Skin of body (tissue), 2 donors: Measurements from ENCODE around the gene UBASH3A. TPM values are rescaled to one million over a fixed set of nuclear protein-coding genes. Genes with fewer than 3 reads are reported as not detected.
"Not testable (repeated sequence)": the region's sequence is repeated elsewhere in the genome, so short reads cannot be mapped to it uniquely, and the experiment has no call there.

Experiments used
- DNase-seq: peaks from one replicate; lab custom pipeline; 2025; lab: John Stamatoyannopoulos, UW
- total RNA-seq: library from RNA; depleted of rRNA; stranded (reverse); fragments of >200 nt; gene quantifications from one replicate; pipeline ENCODE4 v1.2.3, GENCODE V29; 2014

The UBASH3A gene
- total RNA-seq, 1 donor from 2014 or later = 0.20 TPM

DNA sequence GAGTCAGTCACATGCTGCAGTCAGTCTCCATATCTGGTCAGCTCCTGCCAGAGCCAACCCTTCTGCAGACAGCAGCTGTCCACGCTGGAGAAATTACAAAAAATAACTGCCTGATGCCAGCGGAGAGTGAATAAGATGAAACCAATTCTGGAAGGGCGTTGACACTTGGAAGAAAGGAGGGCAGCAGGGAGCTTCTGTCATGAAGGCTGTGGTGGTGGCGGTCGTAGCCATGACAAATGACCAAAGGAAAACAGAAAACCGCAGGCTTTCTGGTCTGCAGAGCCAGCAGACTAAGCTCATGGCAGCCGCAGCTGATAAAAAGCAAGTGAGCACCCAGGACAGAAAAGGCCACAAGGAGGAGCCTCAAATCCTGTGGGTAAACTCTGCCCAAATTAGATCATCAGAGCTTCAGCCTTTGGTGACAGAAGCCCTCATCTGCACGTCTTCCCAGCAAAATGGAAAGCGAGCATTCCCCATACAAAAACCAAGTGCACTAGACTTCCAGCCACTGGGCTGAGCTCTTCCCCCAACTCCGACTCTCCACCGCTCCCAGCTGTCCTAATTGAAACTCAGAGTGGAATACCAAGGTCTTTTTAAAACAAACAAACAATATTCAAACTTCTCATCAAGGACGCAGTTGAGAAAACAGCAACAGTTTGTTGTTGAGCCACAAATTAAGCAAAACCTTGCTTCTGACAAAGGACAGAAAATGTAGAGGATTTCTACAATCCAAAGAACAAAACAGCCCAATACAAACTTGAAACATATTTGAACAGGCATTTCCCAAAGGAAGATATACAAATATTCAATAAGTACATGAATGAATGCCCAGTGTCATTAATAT, 63.7 kb downstream of the UBASH3A start:
- DNase-seq = no peak

DNA sequence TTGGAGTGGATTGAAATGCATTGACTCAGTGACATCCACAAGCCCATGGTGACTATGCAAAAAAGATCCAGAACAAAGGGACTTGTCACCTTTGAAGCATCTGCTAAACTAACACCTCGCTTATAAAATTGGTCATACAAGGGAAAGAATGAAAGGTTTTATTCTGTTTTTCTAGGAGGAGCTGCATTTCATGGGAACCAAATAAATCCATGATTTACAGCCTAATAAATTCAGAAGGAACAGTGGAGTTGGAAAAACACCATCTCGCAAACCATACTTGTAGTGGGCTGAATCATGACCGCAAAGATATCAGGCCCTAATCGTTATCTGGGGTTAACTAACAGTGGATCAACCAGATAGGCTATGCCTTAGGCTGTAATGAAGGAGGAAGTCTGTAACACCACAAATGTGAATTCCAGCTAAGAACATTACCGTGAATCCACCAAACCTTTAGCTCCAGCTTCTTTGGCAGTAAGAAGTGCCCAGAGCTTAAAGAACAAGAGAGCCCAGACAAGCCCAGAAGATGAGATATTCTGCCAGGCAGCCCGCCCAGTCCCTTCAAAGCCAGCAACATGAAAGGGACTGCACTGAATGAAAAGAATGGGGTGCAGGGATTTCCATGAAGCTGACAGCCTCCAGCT, 64.9 kb downstream of the UBASH3A start:
- no peak for DNase-seq

DNA sequence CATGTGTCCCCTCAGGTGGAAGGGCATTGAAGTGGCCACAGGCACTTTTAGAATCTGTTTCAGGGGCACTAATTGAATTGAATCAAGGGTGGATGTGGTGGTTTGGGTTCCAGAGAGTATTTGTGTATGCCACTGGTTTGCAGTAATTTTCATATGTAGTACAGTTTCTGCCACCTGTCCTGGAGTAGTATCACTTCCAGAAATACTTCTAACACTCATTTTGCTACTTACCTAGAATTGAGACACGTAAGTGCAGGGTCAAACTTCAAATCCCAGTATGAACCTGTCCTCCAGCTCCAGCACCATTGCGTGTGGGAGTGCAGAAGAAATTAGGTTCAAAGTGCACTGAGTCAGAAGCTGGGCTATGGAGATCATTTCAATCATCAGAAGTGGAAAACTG, 65.6 kb downstream of the UBASH3A start:
- DNase-seq = no peak

GRCh38 chr21:42469726-42470125, 66.0 kb downstream of the UBASH3A start:
- not testable (repeated sequence) for DNase-seq

- DNase-seq = no peak
Observed at GRCh38 chr21:42471206-42471605, 67.5 kb downstream of the UBASH3A start.

DNA sequence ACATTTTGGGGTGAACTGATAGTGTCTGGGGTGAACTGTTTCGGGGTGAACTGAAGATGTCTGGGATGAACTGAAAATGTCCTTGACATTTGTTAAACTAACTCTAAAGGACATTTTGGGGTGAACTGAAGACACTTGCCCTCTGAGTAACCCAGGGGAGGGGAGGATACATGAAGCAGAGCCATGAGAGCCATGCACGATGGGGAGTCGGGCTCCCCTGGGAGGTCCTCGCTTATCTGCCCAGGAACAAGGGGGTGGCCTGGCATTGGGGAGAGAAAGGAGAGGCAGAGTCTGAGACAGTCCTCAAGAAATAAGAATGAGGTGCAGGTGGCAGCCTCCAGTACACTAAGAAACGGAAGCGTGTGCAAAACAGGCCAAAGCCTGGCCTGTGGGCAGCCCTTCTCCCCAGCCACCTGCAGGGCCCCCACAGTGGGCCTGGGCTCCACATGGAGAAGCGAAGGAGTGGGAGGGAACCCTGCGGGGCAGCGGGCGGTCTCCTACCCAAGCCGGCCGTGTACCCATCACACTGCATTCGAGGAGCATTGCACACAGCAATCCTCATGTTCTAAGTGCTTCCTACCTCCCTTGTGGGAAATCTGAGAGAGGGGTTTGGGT, 68.1 kb downstream of the UBASH3A start:
- no peak for DNase-seq

GRCh38 chr21:42472521-42472920, 68.8 kb downstream of the UBASH3A start:
- no peak for DNase-seq

GRCh38 chr21:42473498-42474042, 69.9 kb downstream of the UBASH3A start:
- DNase-seq = no peak

GRCh38 chr21:42474043-42474831, 70.5 kb downstream of the UBASH3A start:
- no peak for DNase-seq

- DNase-seq = no peak
Observed at GRCh38 chr21:42475036-42475435, 71.3 kb downstream of the UBASH3A start.

DNA sequence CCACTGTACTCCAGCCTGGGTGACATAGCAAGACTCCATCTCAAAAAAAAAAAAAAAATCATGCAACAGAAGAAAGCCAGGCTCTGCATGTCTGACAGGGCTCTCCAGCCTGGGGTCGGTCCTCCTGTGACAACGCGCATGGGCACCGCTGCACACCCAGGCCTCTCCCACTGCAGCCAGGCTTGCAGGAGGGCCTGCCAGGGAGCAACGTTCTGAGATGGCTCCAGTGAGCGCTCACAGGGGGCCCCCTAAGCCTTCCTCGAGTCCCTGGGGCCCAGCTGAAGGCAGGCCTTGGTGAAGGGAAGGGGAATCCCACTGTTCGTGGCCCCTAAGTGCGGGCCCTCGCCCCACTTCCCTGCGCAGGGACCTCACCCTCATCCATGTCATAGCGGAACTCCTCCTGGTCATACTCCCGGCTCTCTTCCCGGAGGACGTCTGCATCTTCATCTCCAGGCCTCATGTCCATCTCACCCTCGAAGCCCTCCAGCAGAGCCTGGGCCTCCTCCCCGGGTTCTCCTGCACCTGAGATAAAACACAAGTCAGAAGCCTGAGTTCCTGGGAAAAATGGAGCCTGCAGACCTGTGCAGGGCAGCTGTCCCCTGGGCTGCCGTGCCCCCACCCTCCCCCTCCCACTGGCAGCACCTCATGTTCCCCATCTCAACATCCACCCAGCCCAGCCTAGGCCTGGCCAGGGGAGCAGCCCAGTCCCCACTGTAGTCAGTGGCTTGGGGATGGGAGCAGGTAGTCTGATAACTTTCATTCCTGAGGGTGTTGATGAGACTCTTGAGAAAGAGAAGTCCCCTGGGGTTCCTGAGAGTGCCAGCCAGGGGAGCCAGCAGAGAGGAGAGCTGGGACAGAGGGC, 72.1 kb downstream of the UBASH3A start:
- no peak for DNase-seq

- DNase-seq = no peak
Observed at GRCh38 chr21:42476388-42477331, 73.0 kb downstream of the UBASH3A start.

DNA sequence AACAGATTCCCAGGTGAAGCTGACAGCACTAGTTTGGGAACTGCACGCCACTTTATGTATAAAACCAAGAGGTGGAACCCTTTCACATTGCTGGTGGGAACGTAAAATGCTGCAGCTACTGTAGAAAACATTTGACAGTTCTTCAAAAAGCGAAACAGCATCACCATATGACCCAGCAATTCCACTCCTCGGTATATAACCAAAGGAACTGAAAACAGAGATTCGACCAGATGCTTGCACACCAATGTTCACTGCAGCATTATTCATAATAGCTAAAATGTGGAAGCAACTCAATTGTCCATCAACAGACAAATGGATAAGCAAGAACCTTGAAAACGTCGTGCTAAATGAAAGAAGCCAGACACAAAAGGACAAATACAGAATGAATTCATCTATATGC, 74.8 kb downstream of the UBASH3A start:
- DNase-seq = no peak

GRCh38 chr21:42479582-42479981, 75.9 kb downstream of the UBASH3A start:
- DNase-seq = no peak

- no peak for DNase-seq
Observed at GRCh38 chr21:42480736-42481135, 77.0 kb downstream of the UBASH3A start.

GRCh38 chr21:42481169-42481568, 77.5 kb downstream of the UBASH3A start:
- no peak for DNase-seq

DNA sequence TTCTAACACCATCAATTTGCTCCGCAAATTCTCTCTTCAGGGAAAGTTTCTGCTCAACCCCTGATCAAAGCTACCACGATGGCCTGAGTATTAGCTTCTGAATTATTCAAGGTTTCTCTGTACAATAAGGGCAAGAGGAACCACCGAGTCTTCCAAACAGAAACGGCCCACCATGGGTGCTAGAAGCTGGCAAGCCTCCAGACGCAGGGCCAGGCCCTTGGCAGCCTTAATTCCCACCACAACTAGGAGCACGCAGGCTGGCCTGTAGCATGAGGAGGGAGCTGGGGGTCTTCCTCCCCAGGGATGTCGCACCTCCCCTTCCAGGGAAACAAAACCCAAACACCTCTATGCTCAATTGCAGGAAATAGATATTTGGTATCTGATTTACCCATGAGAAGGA, 81.3 kb downstream of the UBASH3A start:
- DNase-seq = no peak

- no peak for DNase-seq
Observed at GRCh38 chr21:42486072-42486471, 82.4 kb downstream of the UBASH3A start.

DNA sequence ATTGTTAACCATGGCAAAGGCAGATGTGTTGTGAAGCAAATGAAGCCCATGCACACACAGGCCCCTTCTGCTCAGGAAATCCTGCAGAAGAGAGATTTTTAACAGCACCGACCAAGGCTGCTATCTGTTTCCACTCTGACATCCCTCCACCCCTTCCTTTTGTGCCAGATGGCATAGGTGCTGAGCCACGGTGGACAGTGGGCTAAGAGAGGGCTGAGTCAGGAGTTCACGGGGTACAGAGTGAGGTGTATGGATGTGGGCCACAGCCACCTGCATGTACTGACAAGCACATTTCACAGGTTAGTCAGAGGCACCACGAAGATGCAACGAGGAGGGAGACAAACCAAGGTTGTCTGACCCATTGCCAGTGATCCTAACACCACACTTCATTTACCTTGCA, 82.8 kb downstream of the UBASH3A start:
- DNase-seq = no peak
